Fibroblast of lung (primary cell): Measurements from ENCODE around the gene TSPAN18.

Experiments used
- EZH2 ChIP-seq: IDR thresholded peaks from 2 replicates; pipeline ENCODE4 v1.5.1; 2012; ENCODE audit warnings: low read length, control low read depth, mild to moderate bottlenecking; ENCODE audit errors: missing control alignments
- TF ChIP-seq, protein P1 (sequence below), 2 donors: IDR thresholded peaks in 1 of 2; conservative IDR thresholded peaks in 1 of 2; 1 replicate in 1 of 2; 2 replicates in 1 of 2; pipeline ENCODE4 v1.5.1; 2011 to 2012; ENCODE audit warnings: low read length in 2 of 2, control low read depth in 1 of 2, inconsistent platforms in 1 of 2, low read depth in 1 of 2, mild to moderate bottlenecking in 1 of 2

DNA sequence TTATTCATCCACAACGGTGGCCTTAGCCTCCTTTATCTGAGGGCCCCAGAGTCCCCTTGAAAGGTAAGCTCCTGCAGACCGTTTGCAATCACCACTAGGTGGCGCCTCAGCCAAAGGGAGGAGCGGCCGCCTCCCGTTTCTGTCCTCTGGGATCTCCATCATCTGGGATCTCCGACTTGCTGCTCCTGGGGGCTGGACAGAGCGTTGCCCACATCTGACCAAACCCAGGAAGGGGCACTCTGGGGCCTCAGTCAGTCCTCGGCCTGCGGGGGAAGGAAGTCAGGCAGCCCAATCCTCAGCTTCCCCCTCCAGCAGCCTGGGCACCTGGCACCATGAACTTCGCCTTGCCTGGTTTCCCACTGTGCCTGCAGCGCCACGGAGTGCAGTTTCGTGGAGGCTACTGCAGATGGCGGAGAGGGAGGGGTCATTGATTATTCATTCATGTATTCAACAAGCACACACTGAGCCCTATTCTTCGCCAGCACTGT, 200.5 kb downstream of the TSPAN18 start:
- TF ChIP-seq EZH2: no peak
- TF ChIP-seq, protein P1, sequence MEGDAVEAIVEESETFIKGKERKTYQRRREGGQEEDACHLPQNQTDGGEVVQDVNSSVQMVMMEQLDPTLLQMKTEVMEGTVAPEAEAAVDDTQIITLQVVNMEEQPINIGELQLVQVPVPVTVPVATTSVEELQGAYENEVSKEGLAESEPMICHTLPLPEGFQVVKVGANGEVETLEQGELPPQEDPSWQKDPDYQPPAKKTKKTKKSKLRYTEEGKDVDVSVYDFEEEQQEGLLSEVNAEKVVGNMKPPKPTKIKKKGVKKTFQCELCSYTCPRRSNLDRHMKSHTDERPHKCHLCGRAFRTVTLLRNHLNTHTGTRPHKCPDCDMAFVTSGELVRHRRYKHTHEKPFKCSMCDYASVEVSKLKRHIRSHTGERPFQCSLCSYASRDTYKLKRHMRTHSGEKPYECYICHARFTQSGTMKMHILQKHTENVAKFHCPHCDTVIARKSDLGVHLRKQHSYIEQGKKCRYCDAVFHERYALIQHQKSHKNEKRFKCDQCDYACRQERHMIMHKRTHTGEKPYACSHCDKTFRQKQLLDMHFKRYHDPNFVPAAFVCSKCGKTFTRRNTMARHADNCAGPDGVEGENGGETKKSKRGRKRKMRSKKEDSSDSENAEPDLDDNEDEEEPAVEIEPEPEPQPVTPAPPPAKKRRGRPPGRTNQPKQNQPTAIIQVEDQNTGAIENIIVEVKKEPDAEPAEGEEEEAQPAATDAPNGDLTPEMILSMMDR (conservative IDR thresholded peaks at IDR 0.05 in 1 of 2, IDR thresholded peaks at IDR 0.05 in 1 of 2; ENCODE audit: low read depth in 1 of 2, low read length in 2 of 2): peak; percentile 73 to 83
